ENCODE results near the gene TPR.
"Not testable (repeated sequence)": the region's sequence is repeated elsewhere in the genome, so short reads cannot be mapped to it uniquely, and the experiment has no call there.

The TPR gene

DNA sequence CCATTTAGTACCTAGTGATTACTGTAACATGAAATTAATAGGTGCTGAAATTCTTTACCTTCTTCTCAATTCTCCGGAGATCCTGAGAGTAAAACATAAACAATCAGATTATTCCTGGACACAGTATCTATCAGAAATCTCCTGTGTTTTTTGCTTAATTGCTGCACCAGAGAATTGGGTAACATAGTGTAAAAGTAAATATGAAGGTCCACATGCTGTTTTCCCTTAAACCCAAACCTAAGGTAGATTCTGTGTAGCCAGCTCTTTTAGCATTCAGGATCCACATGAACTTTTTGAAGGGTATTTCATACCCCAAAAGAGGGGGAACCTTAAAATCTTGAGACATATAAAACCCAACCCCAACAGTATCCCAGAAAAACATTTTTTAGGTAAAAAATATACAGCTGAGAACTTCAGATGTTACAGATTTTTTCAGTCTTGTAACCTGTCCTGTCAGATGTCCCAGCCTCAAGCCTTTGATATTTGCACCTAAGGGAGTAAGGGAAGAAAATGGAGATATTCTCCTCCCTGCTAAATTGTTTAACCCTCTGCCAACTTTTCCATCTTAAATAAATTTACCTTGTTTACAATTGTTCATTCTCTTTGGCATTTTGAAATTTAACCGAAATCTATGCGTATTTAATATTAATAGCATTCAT lies 11.8 kb upstream of the TPR start:
- CTCF ChIA-PET, result interaction anchor here (4.8 kb wide), 1 partner anchor 11 kb away, joined by 20 read pairs; the partner anchor contains the start of genes ODR4 and TPR
- Histone ChIP-seq H3K4me1 (ENCODE audit: control extremely low read depth in 1 of 4, control insufficient read depth in 4 of 4, insufficient read depth in 4 of 4, low read length in 3 of 4) (no peaks in the 10 kb centered on the region), H3K4me3 (ENCODE audit: control insufficient read depth in 1 of 7, extremely low read depth in 1 of 7, insufficient read depth in 4 of 7, low read depth in 2 of 7, low read length in 6 of 7) (no peak overlapping the region), H3K27ac (ENCODE audit: insufficient read depth in 1 of 2, low read depth in 1 of 2, low read length in 2 of 2, poor library complexity in 1 of 2, severe bottlenecking in 2 of 2) (no peak overlapping the region), H3K9me3 (ENCODE audit: control extremely low read depth in 1 of 5, control insufficient read depth in 4 of 5, insufficient read depth in 2 of 5, low read depth in 1 of 5, low read length in 4 of 5) (no peaks in the 10 kb centered on the region), H3K27me3 (replicated peaks in 2 of 5; ENCODE audit: control insufficient read depth in 4 of 5, insufficient read depth in 5 of 5, low read length in 4 of 5) (no peaks in the 10 kb centered on the region), H3K36me3 (ENCODE audit: control insufficient read depth in 4 of 4, insufficient read depth in 4 of 4, low read length in 3 of 4) (peaks cover 10 to 61% (median 43%) of the 10 kb centered on the region in 4 experiments)
- no peak for DNase-seq
- no CpG with 5 or more reads among the region's 3 CpGs for whole genome bisulfite sequencing (ENCODE audit: insufficient coverage)
- POLR2A ChIA-PET, result no interaction called here

DNA sequence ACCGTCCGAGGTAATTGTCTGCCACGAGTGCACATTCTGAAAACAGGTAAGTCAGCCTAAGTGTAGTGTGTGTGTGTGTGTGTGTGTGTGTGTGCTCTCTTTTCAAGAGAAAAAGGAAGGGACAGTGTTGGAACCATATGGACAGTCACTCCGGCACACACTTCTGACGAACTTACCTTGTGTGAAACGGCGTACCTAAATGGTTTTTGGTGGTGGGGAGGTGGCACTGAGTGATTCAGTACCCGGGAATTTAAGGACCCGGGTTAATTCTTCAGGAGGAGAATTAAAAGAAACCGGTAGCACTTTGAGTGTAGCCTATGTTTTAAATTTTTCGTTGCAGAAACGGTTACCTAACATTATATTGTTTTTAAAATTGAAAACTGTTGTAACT lies 871 bp upstream of the TPR start:
- DNase-seq, result no peak
- CTCF ChIA-PET, result interaction anchor here (0.8 to 2.4 kb wide), 5 partner anchors 10 to 528 kb away, joined by 3 to 20 read pairs (median 3); no protein-coding TSS in a partner anchor
- peaks cover 0 to 29% (median 16%) of the 10 kb centered on the region in 4 experiments for H3K4me1 ChIP-seq (ENCODE audit: control extremely low read depth in 1 of 4, control insufficient read depth in 4 of 4, insufficient read depth in 4 of 4, low read length in 3 of 4)
- H3K4me3 ChIP-seq (ENCODE audit: control insufficient read depth in 1 of 7, extremely low read depth in 1 of 7, insufficient read depth in 4 of 7, low read depth in 2 of 7, low read length in 6 of 7), result peak overlapping the region; percentile 86 to 100 (median 96)
- WGBS (ENCODE audit: insufficient coverage), result 0% methylated on average over 8 of the region's 12 CpGs
- no peaks in the 10 kb centered on the region for H3K9me3 ChIP-seq (ENCODE audit: control extremely low read depth in 1 of 5, control insufficient read depth in 4 of 5, insufficient read depth in 2 of 5, low read depth in 1 of 5, low read length in 4 of 5)
- H3K27ac ChIP-seq (ENCODE audit: insufficient read depth in 1 of 2, low read depth in 1 of 2, low read length in 2 of 2, poor library complexity in 1 of 2, severe bottlenecking in 2 of 2), result peak overlapping the region; percentile 89 to 97
- H3K27me3 ChIP-seq (replicated peaks in 2 of 5; ENCODE audit: control insufficient read depth in 4 of 5, insufficient read depth in 5 of 5, low read length in 4 of 5), result no peaks in the 10 kb centered on the region
- POLR2A ChIA-PET, result interaction anchor here (1.1 kb wide), 1 partner anchor 304 kb away, joined by 4 read pairs; the partner anchor contains the start of gene PTGS2
- H3K36me3 ChIP-seq (ENCODE audit: control insufficient read depth in 4 of 4, insufficient read depth in 4 of 4, low read length in 3 of 4), result peaks cover 2 to 28% (median 17%) of the 10 kb centered on the region in 4 experiments

DNA sequence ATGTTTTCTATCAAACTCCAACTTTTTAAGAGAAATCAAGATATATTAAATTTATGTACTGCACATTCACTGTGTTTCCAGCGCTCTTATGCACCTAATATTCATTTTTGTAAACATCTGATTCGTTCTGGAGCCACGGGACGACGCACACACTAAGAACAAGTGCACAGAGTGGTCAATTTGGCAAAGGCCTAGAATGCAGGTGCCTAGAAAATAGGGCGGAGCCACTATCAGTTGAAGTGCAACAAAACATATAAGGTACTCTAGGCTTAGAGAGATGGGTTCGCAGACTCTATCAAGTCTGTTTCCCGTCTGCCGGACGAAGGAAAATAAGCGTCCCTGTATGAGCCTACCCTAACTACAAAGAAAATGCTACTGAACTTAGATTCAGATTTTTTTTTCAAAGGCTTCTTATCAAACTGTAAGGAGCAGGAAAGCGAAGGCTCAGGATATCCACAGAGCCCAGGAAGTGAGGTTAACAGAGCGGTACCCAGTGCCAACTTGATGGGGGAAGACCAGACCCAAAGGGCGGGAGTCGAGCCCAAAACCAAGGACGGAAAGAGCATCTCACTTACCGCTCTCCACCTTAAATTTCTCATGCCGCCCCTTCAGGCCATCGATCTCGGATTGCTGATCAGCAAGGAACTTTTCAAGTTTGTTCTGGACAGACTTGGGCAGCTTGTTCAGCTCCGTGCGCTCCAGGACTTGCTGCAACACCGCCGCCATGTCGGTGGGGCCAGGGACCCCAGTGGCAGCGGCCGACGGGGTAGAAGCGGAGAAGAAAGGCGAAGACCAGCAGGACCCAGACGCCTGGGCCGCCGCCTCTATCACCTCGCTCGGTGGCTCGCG lies 526 bp downstream of the TPR start:
- DNase-seq, result peak; percentile 23 to 72 (median 61)
- peak overlapping the region; percentile 89 to 97 for H3K27ac ChIP-seq (ENCODE audit: insufficient read depth in 1 of 2, low read depth in 1 of 2, low read length in 2 of 2, poor library complexity in 1 of 2, severe bottlenecking in 2 of 2)
- no peaks in the 10 kb centered on the region for H3K27me3 ChIP-seq (replicated peaks in 2 of 5; ENCODE audit: control insufficient read depth in 4 of 5, insufficient read depth in 5 of 5, low read length in 4 of 5)
- ChIA-PET CTCF (interaction anchor here (0.7 to 2.4 kb wide), 16 partner anchors 7 to 529 kb away, joined by 3 to 20 read pairs (median 3); no protein-coding TSS in a partner anchor), POLR2A (interaction anchor here (0.8 to 1.1 kb wide), 2 partner anchors 19 to 306 kb away, joined by 3 to 4 read pairs; partner anchors contain the start of gene PTGS2)
- peaks cover 7 to 31% (median 22%) of the 10 kb centered on the region in 4 experiments for H3K36me3 ChIP-seq (ENCODE audit: control insufficient read depth in 4 of 4, insufficient read depth in 4 of 4, low read length in 3 of 4)
- peaks cover 0 to 29% (median 16%) of the 10 kb centered on the region in 4 experiments for H3K4me1 ChIP-seq (ENCODE audit: control extremely low read depth in 1 of 4, control insufficient read depth in 4 of 4, insufficient read depth in 4 of 4, low read length in 3 of 4)
- whole genome bisulfite sequencing (ENCODE audit: insufficient coverage), result under 1% methylated on average over 24 of the region's 37 CpGs
- no peaks in the 10 kb centered on the region for H3K9me3 ChIP-seq (ENCODE audit: control extremely low read depth in 1 of 5, control insufficient read depth in 4 of 5, insufficient read depth in 2 of 5, low read depth in 1 of 5, low read length in 4 of 5)
- peak overlapping the region; percentile 86 to 100 (median 96) for H3K4me3 ChIP-seq (ENCODE audit: control insufficient read depth in 1 of 7, extremely low read depth in 1 of 7, insufficient read depth in 4 of 7, low read depth in 2 of 7, low read length in 6 of 7)

DNA sequence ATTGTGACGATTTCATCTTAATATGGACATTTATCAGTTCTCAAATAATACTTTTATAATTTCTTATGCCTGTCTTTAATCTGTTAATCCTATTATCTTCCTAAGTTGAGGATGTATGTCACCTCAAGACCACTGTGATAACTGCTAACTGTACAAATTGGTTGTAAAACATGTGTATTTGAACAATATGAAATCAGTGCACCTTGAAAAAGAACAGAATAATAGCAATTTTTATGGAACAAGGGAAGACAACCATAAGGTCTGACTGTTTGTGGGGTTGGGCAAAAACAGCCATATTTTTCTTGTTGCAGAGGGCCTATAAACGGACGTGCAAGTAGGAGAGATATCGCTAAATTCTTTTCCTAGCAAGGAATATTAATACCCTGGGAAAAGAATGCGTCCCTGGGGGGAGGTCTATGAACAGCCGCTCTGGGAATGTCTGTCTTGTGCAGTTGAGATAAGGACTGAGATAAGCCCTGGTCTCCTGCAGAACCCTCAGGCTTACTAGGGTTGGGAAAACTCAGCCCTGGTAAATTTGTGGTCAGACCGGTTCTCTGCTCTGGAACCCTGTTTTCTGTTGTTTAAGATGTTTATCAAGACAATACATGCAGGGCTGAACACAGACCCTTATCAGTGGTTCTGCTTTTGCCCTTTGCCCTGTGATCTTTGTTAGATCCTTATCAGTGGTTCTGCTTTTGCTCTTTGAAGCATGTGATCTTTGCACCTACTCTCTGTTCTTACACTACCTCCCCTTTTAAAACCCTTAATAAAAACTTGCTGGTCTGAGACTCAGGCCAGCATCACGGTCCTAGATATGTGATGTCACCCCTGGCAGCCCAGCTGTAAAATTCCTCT lies 27.0 kb downstream of the TPR start:
- H3K27ac ChIP-seq (ENCODE audit: insufficient read depth in 1 of 2, low read depth in 1 of 2, low read length in 2 of 2, poor library complexity in 1 of 2, severe bottlenecking in 2 of 2); H3K27me3 ChIP-seq (replicated peaks in 2 of 5; ENCODE audit: control insufficient read depth in 4 of 5, insufficient read depth in 5 of 5, low read length in 4 of 5); H3K4me1 ChIP-seq (ENCODE audit: control extremely low read depth in 1 of 4, control insufficient read depth in 4 of 4, insufficient read depth in 4 of 4, low read length in 3 of 4); H3K9me3 ChIP-seq (ENCODE audit: control extremely low read depth in 1 of 5, control insufficient read depth in 4 of 5, insufficient read depth in 2 of 5, low read depth in 1 of 5, low read length in 4 of 5); H3K4me3 ChIP-seq (ENCODE audit: control insufficient read depth in 1 of 7, extremely low read depth in 1 of 7, insufficient read depth in 4 of 7, low read depth in 2 of 7, low read length in 6 of 7); POLR2A ChIA-PET: not testable (repeated sequence)
- CTCF ChIA-PET, result interaction anchor here (0.7 kb wide), 1 partner anchor 13 kb away, joined by 3 read pairs; no protein-coding TSS in a partner anchor
- WGBS (ENCODE audit: insufficient coverage), result 100% methylated on average over 2 of the region's 8 CpGs
- peaks cover 21 to 94% (median 61%) of the 10 kb centered on the region in 4 experiments for H3K36me3 ChIP-seq (ENCODE audit: control insufficient read depth in 4 of 4, insufficient read depth in 4 of 4, low read length in 3 of 4)
- peak in 1 of 3 donors; percentile 13 for DNase-seq

DNA sequence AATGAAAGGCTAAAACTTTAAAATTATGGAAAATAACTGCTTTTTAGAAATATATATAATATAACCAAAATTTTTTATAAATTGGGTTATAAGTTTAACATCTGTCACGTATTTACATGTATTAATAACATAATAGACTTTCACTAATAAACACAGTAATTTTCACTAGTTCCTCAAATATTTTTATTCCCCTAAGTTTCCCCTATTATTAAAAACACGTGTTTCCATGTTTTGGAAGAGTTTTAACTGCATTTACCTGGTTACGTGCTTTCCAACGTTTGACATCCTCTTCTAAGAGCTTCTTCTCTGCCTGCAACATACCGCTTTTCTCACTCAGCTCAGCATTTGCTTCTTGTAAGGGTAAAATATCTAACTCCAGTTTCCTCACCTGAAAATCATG lies 34.3 kb downstream of the TPR start:
- H3K9me3 ChIP-seq (ENCODE audit: control extremely low read depth in 1 of 5, control insufficient read depth in 4 of 5, insufficient read depth in 2 of 5, low read depth in 1 of 5, low read length in 4 of 5), result no peaks in the 10 kb centered on the region
- H3K4me3 ChIP-seq (ENCODE audit: control insufficient read depth in 1 of 7, extremely low read depth in 1 of 7, insufficient read depth in 4 of 7, low read depth in 2 of 7, low read length in 6 of 7), result no peak overlapping the region
- H3K36me3 ChIP-seq (ENCODE audit: control insufficient read depth in 4 of 4, insufficient read depth in 4 of 4, low read length in 3 of 4), result peaks cover 23 to 86% (median 63%) of the 10 kb centered on the region in 4 experiments
- WGBS (ENCODE audit: insufficient coverage), result 100% methylated on average over 1 of the region's 5 CpGs
- H3K4me1 ChIP-seq (ENCODE audit: control extremely low read depth in 1 of 4, control insufficient read depth in 4 of 4, insufficient read depth in 4 of 4, low read length in 3 of 4), result no peaks in the 10 kb centered on the region
- no peak overlapping the region for H3K27ac ChIP-seq (ENCODE audit: insufficient read depth in 1 of 2, low read depth in 1 of 2, low read length in 2 of 2, poor library complexity in 1 of 2, severe bottlenecking in 2 of 2)
- CTCF ChIA-PET, result interaction anchor here (1.0 kb wide), 1 partner anchor 34 kb away, joined by 3 read pairs; the partner anchor contains the start of gene TPR
- POLR2A ChIA-PET, result no interaction called here
- DNase-seq, result no peak
- H3K27me3 ChIP-seq (replicated peaks in 2 of 5; ENCODE audit: control insufficient read depth in 4 of 5, insufficient read depth in 5 of 5, low read length in 4 of 5), result no peaks in the 10 kb centered on the region

DNA sequence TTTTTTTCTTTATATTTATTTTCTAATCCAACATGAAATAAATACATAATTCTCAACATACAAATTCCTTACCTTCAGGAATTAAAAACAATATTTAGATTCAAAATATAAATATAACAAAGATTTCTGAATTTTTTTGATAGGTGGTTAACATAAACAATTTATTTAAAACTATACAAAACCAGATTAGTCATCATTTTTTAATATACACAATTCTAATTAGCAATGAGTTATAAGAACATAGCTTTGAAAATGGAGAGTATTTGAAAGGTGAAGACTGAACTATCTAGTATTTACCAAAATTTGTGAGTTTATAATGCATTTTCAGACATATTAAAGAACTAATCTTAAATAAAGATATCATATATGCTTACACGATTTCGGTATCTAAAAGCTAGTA lies 37.5 kb downstream of the TPR start:
- Histone ChIP-seq H3K4me3 (ENCODE audit: control insufficient read depth in 1 of 7, extremely low read depth in 1 of 7, insufficient read depth in 4 of 7, low read depth in 2 of 7, low read length in 6 of 7) (no peak overlapping the region), H3K27me3 (replicated peaks in 2 of 5; ENCODE audit: control insufficient read depth in 4 of 5, insufficient read depth in 5 of 5, low read length in 4 of 5) (no peaks in the 10 kb centered on the region), H3K9me3 (ENCODE audit: control extremely low read depth in 1 of 5, control insufficient read depth in 4 of 5, insufficient read depth in 2 of 5, low read depth in 1 of 5, low read length in 4 of 5) (no peaks in the 10 kb centered on the region), H3K36me3 (ENCODE audit: control insufficient read depth in 4 of 4, insufficient read depth in 4 of 4, low read length in 3 of 4) (peaks cover 28 to 85% (median 65%) of the 10 kb centered on the region in 4 experiments), H3K27ac (ENCODE audit: insufficient read depth in 1 of 2, low read depth in 1 of 2, low read length in 2 of 2, poor library complexity in 1 of 2, severe bottlenecking in 2 of 2) (no peak overlapping the region), H3K4me1 (ENCODE audit: control extremely low read depth in 1 of 4, control insufficient read depth in 4 of 4, insufficient read depth in 4 of 4, low read length in 3 of 4) (no peaks in the 10 kb centered on the region)
- ChIA-PET CTCF (interaction anchor here (1.2 kb wide), 1 partner anchor 11 kb away, joined by 3 read pairs; no protein-coding TSS in a partner anchor), POLR2A (no interaction called here)
- no CpG with 5 or more reads among the region's 2 CpGs for WGBS (ENCODE audit: insufficient coverage)
- no peak for DNase-seq

All from common myeloid progenitor, CD34-positive (primary cell).